Measurements from ENCODE around the gene SRMS. TPM values are rescaled to one million over a fixed set of nuclear protein-coding genes. Genes with fewer than 3 reads are reported as not detected.

Gene SRMS
- total and polyA plus RNA-seq, 2 of the 13 experiments (the other 11 are each of a cell fraction or from before 2014, with no cell fraction given), result not detected

GRCh38 chr20:63520934-63521601 is 26.5 kb downstream of the SRMS start (continued):
- TF ChIP-seq RXRA (CRISPR knock-in tag; IDR thresholded peaks at IDR 0.05) (peak; percentile 50; the same call in 1 of the 2 replicates), RFXAP (CRISPR knock-in tag; IDR thresholded peaks at IDR 0.05; ENCODE audit: borderline replicate concordance) (peak; percentile 14; the same call in 1 of the 2 replicates), MED8 (CRISPR knock-in tag; IDR thresholded peaks at IDR 0.05; ENCODE audit: insufficient replicate concordance) (peak; percentile 28), ZBTB7B (CRISPR knock-in tag; IDR thresholded peaks at IDR 0.05) (0 out of 2 replicates have a peak, but pooled peaks have one; percentile 22), ZFY (CRISPR knock-in tag; IDR thresholded peaks at IDR 0.05) (peak; percentile 41; the same call in 1 of the 2 replicates), MXD1 (CRISPR knock-in tag; IDR thresholded peaks at IDR 0.05) (peak; percentile 42; the same call in 1 of the 2 replicates), ERF (CRISPR knock-in tag; IDR thresholded peaks at IDR 0.05) (no peak), PHF5A (CRISPR knock-in tag; IDR thresholded peaks at IDR 0.05; ENCODE audit: low read depth, unreplicated experiment) (no peak), PATZ1 (CRISPR knock-in tag; IDR thresholded peaks at IDR 0.05) (peak; percentile 9; the same call in 1 of the 2 replicates), ZNF280B (CRISPR knock-in tag; IDR thresholded peaks at IDR 0.05; ENCODE audit: borderline replicate concordance) (peak; percentile 45; the same call in 1 of the 2 replicates), KLF6 (CRISPR knock-in tag; IDR thresholded peaks at IDR 0.05) (0 out of 2 replicates have a peak, but pooled peaks have one; percentile 25), ZNF713 (CRISPR knock-in tag; IDR thresholded peaks at IDR 0.05) (0 out of 2 replicates have a peak, but pooled peaks have one; percentile 55), FOXA1 (IDR thresholded peaks at IDR 0.05) (no peak), FOXA1 (CRISPR knock-in tag; IDR thresholded peaks at IDR 0.05) (peak; percentile 76), YY1 (IDR thresholded peaks at IDR 0.05; ENCODE audit: insufficient read depth, insufficient replicate concordance, low read depth, low read length) (peak; percentile 7)
- TF ChIP-seq, protein P1, sequence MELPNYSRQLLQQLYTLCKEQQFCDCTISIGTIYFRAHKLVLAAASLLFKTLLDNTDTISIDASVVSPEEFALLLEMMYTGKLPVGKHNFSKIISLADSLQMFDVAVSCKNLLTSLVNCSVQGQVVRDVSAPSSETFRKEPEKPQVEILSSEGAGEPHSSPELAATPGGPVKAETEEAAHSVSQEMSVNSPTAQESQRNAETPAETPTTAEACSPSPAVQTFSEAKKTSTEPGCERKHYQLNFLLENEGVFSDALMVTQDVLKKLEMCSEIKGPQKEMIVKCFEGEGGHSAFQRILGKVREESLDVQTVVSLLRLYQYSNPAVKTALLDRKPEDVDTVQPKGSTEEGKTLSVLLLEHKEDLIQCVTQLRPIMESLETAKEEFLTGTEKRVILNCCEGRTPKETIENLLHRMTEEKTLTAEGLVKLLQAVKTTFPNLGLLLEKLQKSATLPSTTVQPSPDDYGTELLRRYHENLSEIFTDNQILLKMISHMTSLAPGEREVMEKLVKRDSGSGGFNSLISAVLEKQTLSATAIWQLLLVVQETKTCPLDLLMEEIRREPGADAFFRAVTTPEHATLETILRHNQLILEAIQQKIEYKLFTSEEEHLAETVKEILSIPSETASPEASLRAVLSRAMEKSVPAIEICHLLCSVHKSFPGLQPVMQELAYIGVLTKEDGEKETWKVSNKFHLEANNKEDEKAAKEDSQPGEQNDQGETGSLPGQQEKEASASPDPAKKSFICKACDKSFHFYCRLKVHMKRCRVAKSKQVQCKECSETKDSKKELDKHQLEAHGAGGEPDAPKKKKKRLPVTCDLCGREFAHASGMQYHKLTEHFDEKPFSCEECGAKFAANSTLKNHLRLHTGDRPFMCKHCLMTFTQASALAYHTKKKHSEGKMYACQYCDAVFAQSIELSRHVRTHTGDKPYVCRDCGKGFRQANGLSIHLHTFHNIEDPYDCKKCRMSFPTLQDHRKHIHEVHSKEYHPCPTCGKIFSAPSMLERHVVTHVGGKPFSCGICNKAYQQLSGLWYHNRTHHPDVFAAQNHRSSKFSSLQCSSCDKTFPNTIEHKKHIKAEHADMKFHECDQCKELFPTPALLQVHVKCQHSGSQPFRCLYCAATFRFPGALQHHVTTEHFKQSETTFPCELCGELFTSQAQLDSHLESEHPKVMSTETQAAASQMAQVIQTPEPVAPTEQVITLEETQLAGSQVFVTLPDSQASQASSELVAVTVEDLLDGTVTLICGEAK (IDR thresholded peaks at IDR 0.05), result no peak
- TF ChIP-seq, protein P1 (CRISPR knock-in tag; IDR thresholded peaks at IDR 0.05), result peak; percentile 19; the same call in 1 of the 2 replicates
